Karpas-422 (cell line): ENCODE results near the gene EMP1. TPM values are rescaled to one million over a fixed set of nuclear protein-coding genes. Genes with fewer than 3 reads are reported as not detected.

Experiments used
- DNase-seq: peaks from one replicate; pipeline ENCODE4 v3.0.0-alpha.2; 2015
- H2AFZ ChIP-seq: fragments of 200-600 bp; sonication (generic); 2 replicates; pipeline ENCODE4 v1.6.1; 2014; ENCODE audit warnings: antibody characterized with exemption, low read length, mixed read lengths
- H3K27ac ChIP-seq: fragments of 200-600 bp; sonication (generic); 2 replicates; pipeline ENCODE4 v1.5.1; 2014; ENCODE audit warnings: mild to moderate bottlenecking, low read length, moderate library complexity
- H3K27me3 ChIP-seq: fragments of 200-600 bp; sonication (generic); 2 replicates; pipeline ENCODE4 v1.6.1; 2014; ENCODE audit warnings: low read length, mixed read lengths
- H3K36me3 ChIP-seq: fragments of 200-600 bp; sonication (generic); 2 replicates; pipeline ENCODE4 v1.6.1; 2014; ENCODE audit warnings: low read length, mixed read lengths; ENCODE audit not compliant: insufficient read depth
- H3K4me1 ChIP-seq: fragments of 200-600 bp; sonication (generic); 2 replicates; pipeline ENCODE4 v1.6.1; 2014; ENCODE audit warnings: mild to moderate bottlenecking, low read length, mixed read lengths
- H3K4me2 ChIP-seq: fragments of 200-600 bp; sonication (generic); 2 replicates; pipeline ENCODE4 v1.6.1; 2014; ENCODE audit warnings: low read length, low read depth, mild to moderate bottlenecking; ENCODE audit not compliant: poor library complexity, severe bottlenecking
- H3K4me3 ChIP-seq: fragments of 200-600 bp; sonication (generic); 2 replicates; pipeline ENCODE4 v1.5.1; 2014; ENCODE audit warnings: mild to moderate bottlenecking, antibody characterized with exemption, low read length, mixed read lengths
- H3K79me2 ChIP-seq: fragments of 200-600 bp; sonication (generic); 2 replicates; pipeline ENCODE4 v1.6.1; 2014; ENCODE audit warnings: mild to moderate bottlenecking, low read length, mixed read lengths
- H3K9ac ChIP-seq: fragments of 200-600 bp; sonication (generic); 2 replicates; pipeline ENCODE4 v1.6.0; 2014; ENCODE audit warnings: low read length
- H3K9me2 ChIP-seq: fragments of 200-600 bp; sonication (generic), shearing (Covaris generic); replicated peaks from 2 replicates; pipeline ENCODE4 v1.6.0; 2014; ENCODE audit warnings: mild to moderate bottlenecking, low read length, moderate library complexity; ENCODE audit not compliant: insufficient read depth
- H3K9me3 ChIP-seq: fragments of 300-700, 200-600 bp; sonication (generic); 2 replicates; pipeline ENCODE4 v1.6.1; 2014; ENCODE audit warnings: low read length, mixed read lengths
- H4K20me1 ChIP-seq: fragments of 200-600 bp; sonication (generic); 2 replicates; pipeline ENCODE4 v1.6.1; 2014; ENCODE audit warnings: mild to moderate bottlenecking, antibody characterized with exemption, low read length, low read depth; ENCODE audit not compliant: insufficient read depth
- total RNA-seq: library from RNA; depleted of rRNA; stranded (reverse); fragments of >200 nt; shearing (Covaris generic); gene quantifications from 2 replicates; pipeline ENCODE4 v1.2.3, GENCODE V29; 2014; ENCODE audit warnings: low replicate concordance

The EMP1 gene
- total RNA-seq, 1 experiment from 2014 or later, result not detected

DNA sequence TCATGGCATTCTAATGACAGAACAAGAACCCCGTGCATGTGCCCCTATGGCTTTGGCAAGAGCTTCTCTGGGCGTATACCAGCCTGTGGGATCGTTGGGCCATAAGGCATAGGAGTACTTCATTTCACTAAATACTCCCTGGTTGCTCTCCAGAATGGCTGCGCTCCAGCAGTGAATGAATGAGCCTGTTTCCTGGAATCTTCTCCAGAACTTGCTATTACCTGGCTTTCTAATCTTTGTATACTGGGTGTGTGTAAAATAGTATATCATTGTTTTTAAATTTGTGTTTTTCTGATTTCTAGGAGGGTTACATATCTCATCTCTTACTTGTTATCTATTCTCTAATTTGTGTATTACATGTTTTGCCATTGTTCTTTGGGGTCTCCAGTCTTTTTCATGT, 28.6 kb upstream of the EMP1 start:
- Histone ChIP-seq H3K27ac (no peak overlapping the region), H3K9me3 (no peaks in the 10 kb centered on the region), H3K9ac (no peak overlapping the region), H3K4me3 (no peak overlapping the region), H3K4me1 (peaks cover 37% of the 10 kb centered on the region), H3K36me3 (no peaks in the 10 kb centered on the region), H3K79me2 (no peaks in the 10 kb centered on the region), H4K20me1 (no peaks in the 10 kb centered on the region), H3K9me2 (no peaks in the 10 kb centered on the region), H2AFZ (no peak overlapping the region), H3K27me3 (no peaks in the 10 kb centered on the region; the same call in 1 of the 2 replicates), H3K4me2 (no peak overlapping the region)
- no peak for DNase-seq

- no peaks in the 10 kb centered on the region for H3K79me2 ChIP-seq
- H4K20me1 ChIP-seq, result no peaks in the 10 kb centered on the region
- no peak overlapping the region for H3K4me3 ChIP-seq
- H3K9ac ChIP-seq, result no peak overlapping the region
- H3K9me2 ChIP-seq, result no peaks in the 10 kb centered on the region
- H3K4me2 ChIP-seq, result no peak overlapping the region
- H3K9me3 ChIP-seq, result no peaks in the 10 kb centered on the region
- no peaks in the 10 kb centered on the region for H3K36me3 ChIP-seq
- no peak for DNase-seq
- no peak overlapping the region for H2AFZ ChIP-seq
- peaks cover 47% of the 10 kb centered on the region for H3K4me1 ChIP-seq
- no peaks in the 10 kb centered on the region; the same call in 1 of the 2 replicates for H3K27me3 ChIP-seq
- no peak overlapping the region for H3K27ac ChIP-seq
Measured at GRCh38 chr12:13169272-13169671, 27.3 kb upstream of the EMP1 start.

DNA sequence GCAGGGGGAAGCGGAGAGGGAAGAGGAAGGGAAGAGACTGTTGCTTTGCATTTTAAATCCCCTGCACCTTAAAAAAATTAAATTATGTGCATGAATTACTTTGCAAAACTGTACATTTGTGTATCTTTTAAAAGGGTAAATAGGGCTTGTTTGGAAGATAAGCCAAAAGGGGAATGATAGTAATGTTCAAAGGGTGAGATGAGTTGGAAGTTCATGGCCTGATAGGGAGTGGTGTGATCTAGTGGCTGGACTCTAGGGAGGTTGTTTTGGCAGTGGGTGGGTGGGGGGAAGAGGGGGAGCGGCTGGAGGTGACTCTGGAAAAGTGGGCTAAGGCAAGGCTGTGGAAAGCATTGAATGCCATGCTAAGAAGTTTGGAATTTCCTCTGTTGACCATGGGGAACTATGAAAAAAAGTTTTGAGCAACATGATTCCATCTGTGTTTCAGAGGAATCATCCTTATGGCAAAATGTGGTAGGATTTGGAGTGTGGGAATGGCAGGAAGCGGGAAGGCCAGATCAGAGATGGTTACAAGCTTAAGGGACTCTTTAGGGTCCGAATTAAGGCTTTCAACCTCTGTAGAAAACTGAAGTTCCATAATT, 25.5 kb upstream of the EMP1 start:
- H3K79me2 ChIP-seq, result no peaks in the 10 kb centered on the region
- H4K20me1 ChIP-seq, result no peaks in the 10 kb centered on the region
- H3K4me2 ChIP-seq, result no peak overlapping the region
- H3K27me3 ChIP-seq, result no peaks in the 10 kb centered on the region; the same call in 1 of the 2 replicates
- no peak overlapping the region for H3K27ac ChIP-seq
- no peak overlapping the region for H3K9ac ChIP-seq
- H3K4me3 ChIP-seq, result no peak overlapping the region
- H3K4me1 ChIP-seq, result peaks cover 38% of the 10 kb centered on the region
- no peaks in the 10 kb centered on the region for H3K9me3 ChIP-seq
- H2AFZ ChIP-seq, result no peak overlapping the region
- H3K36me3 ChIP-seq, result no peaks in the 10 kb centered on the region
- no peak for DNase-seq
- H3K9me2 ChIP-seq, result no peaks in the 10 kb centered on the region

GRCh38 chr12:13171921-13172859, 24.3 kb upstream of the EMP1 start:
- Histone ChIP-seq H3K9me3 (no peaks in the 10 kb centered on the region), H3K27ac (no peak overlapping the region), H3K4me3 (no peak overlapping the region), H3K9me2 (no peaks in the 10 kb centered on the region), H3K36me3 (no peaks in the 10 kb centered on the region), H3K27me3 (no peaks in the 10 kb centered on the region; the same call in 1 of the 2 replicates), H3K79me2 (no peaks in the 10 kb centered on the region), H2AFZ (no peak overlapping the region), H4K20me1 (no peaks in the 10 kb centered on the region), H3K9ac (no peak overlapping the region), H3K4me1 (peaks cover 38% of the 10 kb centered on the region), H3K4me2 (peak overlapping the region; percentile 16)
- no peak for DNase-seq

- no peaks in the 10 kb centered on the region for H4K20me1 ChIP-seq
- H2AFZ ChIP-seq, result no peak overlapping the region
- H3K4me1 ChIP-seq, result peaks cover 38% of the 10 kb centered on the region
- H3K27me3 ChIP-seq, result no peaks in the 10 kb centered on the region; the same call in 1 of the 2 replicates
- no peaks in the 10 kb centered on the region for H3K9me2 ChIP-seq
- H3K4me2 ChIP-seq, result peak overlapping the region; percentile 16
- H3K9ac ChIP-seq, result no peak overlapping the region
- no peaks in the 10 kb centered on the region for H3K79me2 ChIP-seq
- no peak overlapping the region for H3K4me3 ChIP-seq
- no peaks in the 10 kb centered on the region for H3K9me3 ChIP-seq
- DNase-seq, result no peak
- H3K36me3 ChIP-seq, result no peaks in the 10 kb centered on the region
- H3K27ac ChIP-seq, result no peak overlapping the region
Measured at GRCh38 chr12:13173012-13173932, 23.3 kb upstream of the EMP1 start.

GRCh38 chr12:13175499-13175898, 21.0 kb upstream of the EMP1 start:
- Histone ChIP-seq H3K9me3 (no peaks in the 10 kb centered on the region), H4K20me1 (no peaks in the 10 kb centered on the region), H3K9me2 (no peaks in the 10 kb centered on the region), H3K4me3 (no peak overlapping the region), H3K4me1 (peaks cover 52% of the 10 kb centered on the region), H2AFZ (no peak overlapping the region), H3K9ac (no peak overlapping the region), H3K36me3 (no peaks in the 10 kb centered on the region), H3K4me2 (no peak overlapping the region), H3K27ac (no peak overlapping the region), H3K79me2 (no peaks in the 10 kb centered on the region), H3K27me3 (no peaks in the 10 kb centered on the region; the same call in 1 of the 2 replicates)
- no peak for DNase-seq

DNA sequence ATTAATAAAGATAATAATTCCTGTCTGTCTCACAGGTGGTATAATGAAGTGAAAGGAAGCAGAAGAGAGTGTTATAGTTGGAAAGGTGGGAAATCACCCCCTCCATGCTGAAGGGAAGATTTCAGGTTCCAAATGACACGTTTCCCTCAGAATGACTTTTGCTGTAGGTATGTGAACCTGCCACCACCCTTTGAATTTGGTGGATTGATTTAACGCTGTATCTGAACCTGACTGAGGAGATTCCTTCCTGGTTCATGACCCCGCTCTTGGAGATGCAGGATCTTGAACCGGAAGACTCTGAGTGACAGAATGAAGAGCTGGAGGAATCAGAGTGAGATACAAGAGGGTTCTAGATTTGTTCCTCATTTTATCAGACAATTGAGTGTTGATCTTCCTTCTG, 20.3 kb upstream of the EMP1 start:
- H3K4me1 ChIP-seq, result peaks cover 52% of the 10 kb centered on the region
- H3K4me2 ChIP-seq, result no peak overlapping the region
- H3K9me2 ChIP-seq, result no peaks in the 10 kb centered on the region
- no peaks in the 10 kb centered on the region for H3K79me2 ChIP-seq
- no peaks in the 10 kb centered on the region for H3K9me3 ChIP-seq
- H3K36me3 ChIP-seq, result no peaks in the 10 kb centered on the region
- H3K27me3 ChIP-seq, result no peaks in the 10 kb centered on the region; the same call in 1 of the 2 replicates
- no peak overlapping the region for H2AFZ ChIP-seq
- DNase-seq, result no peak
- H3K9ac ChIP-seq, result no peak overlapping the region
- no peaks in the 10 kb centered on the region for H4K20me1 ChIP-seq
- no peak overlapping the region for H3K4me3 ChIP-seq
- no peak overlapping the region for H3K27ac ChIP-seq
